GM12891 (cell line): ENCODE results near the gene AXL.

Experiments used
- POLR2A ChIP-seq: IDR thresholded peaks from 2 replicates; pipeline ENCODE4 v1.6.1; 2011; ENCODE audit warnings: low read depth, low read length, control low read depth
- POLR2AphosphoS5 ChIP-seq: IDR thresholded peaks from 2 replicates; pipeline ENCODE4 v1.6.1; 2011; ENCODE audit warnings: low read depth, low read length, control low read depth

DNA sequence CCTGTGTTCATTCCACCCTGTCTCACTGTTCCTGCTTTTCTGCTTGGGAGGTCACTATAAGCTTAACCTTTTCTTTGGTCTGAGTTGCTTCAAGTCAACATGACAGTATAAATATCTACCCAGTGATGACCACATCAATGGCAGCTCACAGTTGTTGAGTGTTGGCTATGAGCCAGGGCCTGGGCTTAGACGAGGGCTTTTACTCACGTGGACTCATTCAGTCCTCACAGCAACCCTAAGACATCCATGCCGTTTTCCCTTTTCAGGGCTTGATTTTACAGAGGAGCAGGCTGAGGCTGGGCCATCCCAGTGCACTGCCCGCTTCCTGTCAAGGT lies 80.7 kb downstream of the AXL start:
- no peak for TF ChIP-seq POLR2A
- no peak for TF ChIP-seq POLR2AphosphoS5
